Trophoblast cell (in vitro differentiated cells and primary cell): ENCODE results near the gene ATXN1.

ENCODE experiments used
- DNase-seq, 2 donors: peaks; one replicate each; pipeline ENCODE4 v3.0.0-alpha.2; 2016
- H2AFZ ChIP-seq: 2 replicates; pipeline ENCODE4 v1.6.1; 2013; ENCODE audit warnings: low read length, moderate library complexity, mild to moderate bottlenecking; ENCODE audit not compliant: insufficient read depth, poor library complexity
- H2AK5ac ChIP-seq: 2 replicates; pipeline ENCODE4 v1.6.1; 2013; ENCODE audit warnings: mild to moderate bottlenecking, low read length
- H2BK120ac ChIP-seq: 2 replicates; pipeline ENCODE4 v1.6.1; 2013; ENCODE audit warnings: low read length, mild to moderate bottlenecking, moderate library complexity; ENCODE audit not compliant: insufficient read depth, poor library complexity
- H2BK12ac ChIP-seq: 2 replicates; pipeline ENCODE4 v1.6.1; 2013; ENCODE audit warnings: mild to moderate bottlenecking, low read length, moderate library complexity
- H2BK5ac ChIP-seq: 2 replicates; pipeline ENCODE4 v1.6.1; 2013; ENCODE audit warnings: low read length, low read depth, moderate library complexity, mild to moderate bottlenecking; ENCODE audit not compliant: poor library complexity
- H3K14ac ChIP-seq: 2 replicates; pipeline ENCODE4 v1.6.1; 2013; ENCODE audit warnings: mild to moderate bottlenecking, low read length
- H3K18ac ChIP-seq: 2 replicates; pipeline ENCODE4 v1.6.1; 2013; ENCODE audit warnings: mild to moderate bottlenecking, low read length
- H3K23ac ChIP-seq: 2 replicates; pipeline ENCODE4 v1.6.1; 2013; ENCODE audit warnings: low read length
- H3K27ac ChIP-seq: 2 replicates; pipeline ENCODE4 v1.5.1; 2013; ENCODE audit warnings: low read depth, mild to moderate bottlenecking, inconsistent platforms, low read length, moderate library complexity
- H3K27me3 ChIP-seq: 2 replicates; pipeline ENCODE4 v1.6.1; 2013; ENCODE audit warnings: inconsistent platforms, mild to moderate bottlenecking, low read length, moderate library complexity; ENCODE audit not compliant: insufficient read depth
- H3K36me3 ChIP-seq, 2 experiments: 1 replicate in 1 of 2; 2 replicates in 1 of 2; pipeline ENCODE4 v1.6.1; 2013; ENCODE audit warnings: low read length in 2 of 2, mild to moderate bottlenecking in 2 of 2, moderate library complexity in 1 of 2; ENCODE audit not compliant: insufficient read depth in 2 of 2, control insufficient read depth in 1 of 2
- H3K4ac ChIP-seq: 2 replicates; pipeline ENCODE4 v1.6.1; 2013; ENCODE audit warnings: low read depth, mild to moderate bottlenecking, low read length, moderate library complexity
- H3K4me1 ChIP-seq, 2 experiments: 1 replicate in 1 of 2; 2 replicates in 1 of 2; pipeline ENCODE4 v1.6.1; 2013; ENCODE audit warnings: low read length in 2 of 2, mild to moderate bottlenecking in 2 of 2, moderate library complexity in 1 of 2; ENCODE audit not compliant: insufficient read depth in 2 of 2, control insufficient read depth in 1 of 2
- H3K4me2 ChIP-seq: 2 replicates; pipeline ENCODE4 v1.6.1; 2013; ENCODE audit warnings: inconsistent platforms, mild to moderate bottlenecking, low read length, moderate library complexity
- H3K4me3 ChIP-seq: 2 replicates; pipeline ENCODE4 v1.5.1; 2013; ENCODE audit warnings: mild to moderate bottlenecking, low read depth, low read length, inconsistent platforms
- H3K79me1 ChIP-seq: one replicate; pipeline ENCODE4 v1.6.1; 2013; ENCODE audit warnings: low read length
- H3K79me2 ChIP-seq: 2 replicates; pipeline ENCODE4 v1.6.1; 2013; ENCODE audit warnings: low read length, mild to moderate bottlenecking; ENCODE audit not compliant: control insufficient read depth, insufficient read depth, poor library complexity
- H3K9ac ChIP-seq: 2 replicates; pipeline ENCODE4 v1.6.1; 2013; ENCODE audit warnings: mild to moderate bottlenecking, low read length
- H3K9me3 ChIP-seq: 2 replicates; pipeline ENCODE4 v1.6.1; 2013; ENCODE audit warnings: low read depth, mild to moderate bottlenecking, control low read depth, inconsistent platforms, low read length; ENCODE audit not compliant: insufficient read depth
- H4K12ac ChIP-seq: 2 replicates; pipeline ENCODE4 v1.6.1; 2013; ENCODE audit warnings: low read depth, mild to moderate bottlenecking, low read length, moderate library complexity
- H4K8ac ChIP-seq: 2 replicates; pipeline ENCODE4 v1.6.1; 2013; ENCODE audit warnings: low read depth, mild to moderate bottlenecking, low read length, moderate library complexity
- H4K91ac ChIP-seq: one replicate; pipeline ENCODE4 v1.6.1; 2013; ENCODE audit warnings: low read depth, mild to moderate bottlenecking, low read length, moderate library complexity
- whole genome bisulfite sequencing: extraction: QIAGEN DNeasy Blood & Tissue Kit; methylation state at CpG from one replicate; pipeline ENCODE4 v1.1.7; 2013; ENCODE audit warnings: missing lambda C conversion rate; ENCODE audit not compliant: insufficient read length, insufficient coverage; ENCODE audit errors: extremely low coverage; 5-methylcytosine and 5-hydroxymethylcytosine counted together

Gene ATXN1

GRCh38 chr6:16567071-16567470 lies 194.2 kb downstream of the ATXN1 start:
- Histone ChIP-seq H3K79me2 (no peaks in the 10 kb centered on the region), H3K9ac (no peak overlapping the region), H4K8ac (no peak overlapping the region), H3K36me3 (no peaks in the 10 kb centered on the region), H2AK5ac (no peak overlapping the region), H3K9me3 (no peaks in the 10 kb centered on the region), H4K91ac (no peak overlapping the region), H4K12ac (no peak overlapping the region), H2BK120ac (no peak overlapping the region), H3K4me2 (no peak overlapping the region), H2BK12ac (no peak overlapping the region), H3K4me3 (no peak overlapping the region), H3K27me3 (peaks cover 3% of the 10 kb centered on the region), H3K4me1 (no peaks in the 10 kb centered on the region), H3K79me1 (no peaks in the 10 kb centered on the region), H3K18ac (no peak overlapping the region), H3K4ac (no peak overlapping the region), H2AFZ (no peak overlapping the region), H3K14ac (no peak overlapping the region), H3K27ac (no peak overlapping the region), H2BK5ac (no peak overlapping the region), H3K23ac (no peak overlapping the region)
- DNase-seq: no peak
- no CpG with 5 or more reads among the region's 1 CpG for WGBS

GRCh38 chr6:16564436-16564835 lies 196.8 kb downstream of the ATXN1 start:
- WGBS: no CpG with 5 or more reads among the region's 2 CpGs
- Histone ChIP-seq H3K23ac (no peak overlapping the region), H2AK5ac (no peak overlapping the region), H3K79me2 (no peaks in the 10 kb centered on the region), H3K9me3 (no peaks in the 10 kb centered on the region), H3K36me3 (no peaks in the 10 kb centered on the region), H3K27ac (no peak overlapping the region), H2BK120ac (no peak overlapping the region), H3K4ac (no peak overlapping the region), H2AFZ (no peak overlapping the region), H3K9ac (no peak overlapping the region), H3K4me2 (no peak overlapping the region), H4K8ac (no peak overlapping the region), H4K91ac (no peak overlapping the region), H4K12ac (no peak overlapping the region), H3K4me3 (no peak overlapping the region), H3K79me1 (no peaks in the 10 kb centered on the region), H3K14ac (no peak overlapping the region), H2BK5ac (no peak overlapping the region), H3K27me3 (no peaks in the 10 kb centered on the region), H3K18ac (no peak overlapping the region), H3K4me1 (no peaks in the 10 kb centered on the region), H2BK12ac (no peak overlapping the region)
- DNase-seq: no peak

- no peak overlapping the region for H2BK120ac ChIP-seq
- no peaks in the 10 kb centered on the region for H3K79me2 ChIP-seq
- no peak overlapping the region for H3K27ac ChIP-seq
- no peaks in the 10 kb centered on the region for H3K4me1 ChIP-seq
- no peak for DNase-seq
- no peaks in the 10 kb centered on the region for H3K79me1 ChIP-seq
- no peak overlapping the region for H2AFZ ChIP-seq
- no peak overlapping the region for H3K18ac ChIP-seq
- H3K4ac ChIP-seq: no peak overlapping the region
- H3K23ac ChIP-seq: no peak overlapping the region
- H3K9ac ChIP-seq: no peak overlapping the region
- no peak overlapping the region for H4K12ac ChIP-seq
- H4K91ac ChIP-seq: no peak overlapping the region
- H3K14ac ChIP-seq: no peak overlapping the region
- no peak overlapping the region for H3K4me2 ChIP-seq
- no peak overlapping the region for H3K4me3 ChIP-seq
- H2BK12ac ChIP-seq: no peak overlapping the region
- H3K9me3 ChIP-seq: no peaks in the 10 kb centered on the region
- H4K8ac ChIP-seq: no peak overlapping the region
- H3K27me3 ChIP-seq: no peaks in the 10 kb centered on the region
- WGBS: no CpG with 5 or more reads among the region's 10 CpGs
- no peaks in the 10 kb centered on the region for H3K36me3 ChIP-seq
- no peak overlapping the region for H2BK5ac ChIP-seq
- no peak overlapping the region for H2AK5ac ChIP-seq
These were observed 197.5 kb downstream of the ATXN1 start for GRCh38 chr6:16563628-16564240.

- H3K27ac ChIP-seq: no peak overlapping the region
- no peak overlapping the region for H3K4ac ChIP-seq
- H2BK120ac ChIP-seq: no peak overlapping the region
- no peak for DNase-seq
- no peaks in the 10 kb centered on the region for H3K79me2 ChIP-seq
- no peaks in the 10 kb centered on the region for H3K79me1 ChIP-seq
- no peak overlapping the region for H3K9ac ChIP-seq
- no CpG with 5 or more reads among the region's 2 CpGs for WGBS
- no peaks in the 10 kb centered on the region for H3K36me3 ChIP-seq
- H3K4me1 ChIP-seq: no peaks in the 10 kb centered on the region
- H2AK5ac ChIP-seq: no peak overlapping the region
- no peak overlapping the region for H3K23ac ChIP-seq
- no peak overlapping the region for H4K8ac ChIP-seq
- no peak overlapping the region for H3K14ac ChIP-seq
- no peaks in the 10 kb centered on the region for H3K9me3 ChIP-seq
- H3K4me2 ChIP-seq: no peak overlapping the region
- H3K18ac ChIP-seq: no peak overlapping the region
- H4K91ac ChIP-seq: no peak overlapping the region
- no peak overlapping the region for H3K4me3 ChIP-seq
- no peak overlapping the region for H4K12ac ChIP-seq
- no peak overlapping the region for H2BK5ac ChIP-seq
- no peaks in the 10 kb centered on the region for H3K27me3 ChIP-seq
- H2AFZ ChIP-seq: no peak overlapping the region
- no peak overlapping the region for H2BK12ac ChIP-seq
These were observed 198.8 kb downstream of the ATXN1 start for GRCh38 chr6:16562498-16562897.
